Measurements from ENCODE around the gene NOL8. TPM values are rescaled to one million over a fixed set of nuclear protein-coding genes. Genes with fewer than 3 reads are reported as not detected.

Gene NOL8
- total RNA-seq, 4 donors from 2014 or later: 21.8 to 80.1 (median 33.9) TPM

DNA sequence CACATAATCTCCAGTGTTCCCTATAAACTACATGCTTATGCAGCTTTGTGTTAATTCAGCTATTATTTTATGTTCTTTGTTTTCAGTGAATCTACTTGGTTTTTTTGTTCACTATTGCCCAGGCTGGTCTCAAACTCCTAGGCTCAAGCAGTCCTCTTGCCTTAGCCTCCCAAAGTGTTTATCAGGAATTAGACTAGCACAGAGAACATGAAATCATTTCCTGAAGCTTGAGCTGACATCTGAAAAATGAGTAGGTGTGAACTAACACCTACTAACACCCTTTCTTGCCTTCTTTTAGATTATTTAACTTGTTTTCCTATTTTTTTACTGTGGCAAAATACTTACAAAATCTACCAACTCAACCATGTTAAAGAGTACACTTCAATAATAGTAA, 25.6 kb upstream of the NOL8 start:
- Histone ChIP-seq H3K27me3 (no peaks in the 10 kb centered on the region), H3K27ac (peak overlapping the region; percentile 66), H3K4me3 (no peak overlapping the region), H3K36me3 (peaks cover 9% of the 10 kb centered on the region), H3K9me3 (no peaks in the 10 kb centered on the region), H3K4me1 (peaks cover 2% of the 10 kb centered on the region)
- no peak for TF ChIP-seq EP300 (IDR thresholded peaks at IDR 0.05)
- TF ChIP-seq, protein P1, sequence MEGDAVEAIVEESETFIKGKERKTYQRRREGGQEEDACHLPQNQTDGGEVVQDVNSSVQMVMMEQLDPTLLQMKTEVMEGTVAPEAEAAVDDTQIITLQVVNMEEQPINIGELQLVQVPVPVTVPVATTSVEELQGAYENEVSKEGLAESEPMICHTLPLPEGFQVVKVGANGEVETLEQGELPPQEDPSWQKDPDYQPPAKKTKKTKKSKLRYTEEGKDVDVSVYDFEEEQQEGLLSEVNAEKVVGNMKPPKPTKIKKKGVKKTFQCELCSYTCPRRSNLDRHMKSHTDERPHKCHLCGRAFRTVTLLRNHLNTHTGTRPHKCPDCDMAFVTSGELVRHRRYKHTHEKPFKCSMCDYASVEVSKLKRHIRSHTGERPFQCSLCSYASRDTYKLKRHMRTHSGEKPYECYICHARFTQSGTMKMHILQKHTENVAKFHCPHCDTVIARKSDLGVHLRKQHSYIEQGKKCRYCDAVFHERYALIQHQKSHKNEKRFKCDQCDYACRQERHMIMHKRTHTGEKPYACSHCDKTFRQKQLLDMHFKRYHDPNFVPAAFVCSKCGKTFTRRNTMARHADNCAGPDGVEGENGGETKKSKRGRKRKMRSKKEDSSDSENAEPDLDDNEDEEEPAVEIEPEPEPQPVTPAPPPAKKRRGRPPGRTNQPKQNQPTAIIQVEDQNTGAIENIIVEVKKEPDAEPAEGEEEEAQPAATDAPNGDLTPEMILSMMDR (IDR thresholded peaks at IDR 0.05): no peak
- TF ChIP-seq POLR2A (IDR thresholded peaks at IDR 0.05): no peak
- TF ChIP-seq POLR2AphosphoS5 (IDR thresholded peaks at IDR 0.05): no peak
- no peak for DNase-seq (ENCODE audit: low spot score in 2 of 2)

DNA sequence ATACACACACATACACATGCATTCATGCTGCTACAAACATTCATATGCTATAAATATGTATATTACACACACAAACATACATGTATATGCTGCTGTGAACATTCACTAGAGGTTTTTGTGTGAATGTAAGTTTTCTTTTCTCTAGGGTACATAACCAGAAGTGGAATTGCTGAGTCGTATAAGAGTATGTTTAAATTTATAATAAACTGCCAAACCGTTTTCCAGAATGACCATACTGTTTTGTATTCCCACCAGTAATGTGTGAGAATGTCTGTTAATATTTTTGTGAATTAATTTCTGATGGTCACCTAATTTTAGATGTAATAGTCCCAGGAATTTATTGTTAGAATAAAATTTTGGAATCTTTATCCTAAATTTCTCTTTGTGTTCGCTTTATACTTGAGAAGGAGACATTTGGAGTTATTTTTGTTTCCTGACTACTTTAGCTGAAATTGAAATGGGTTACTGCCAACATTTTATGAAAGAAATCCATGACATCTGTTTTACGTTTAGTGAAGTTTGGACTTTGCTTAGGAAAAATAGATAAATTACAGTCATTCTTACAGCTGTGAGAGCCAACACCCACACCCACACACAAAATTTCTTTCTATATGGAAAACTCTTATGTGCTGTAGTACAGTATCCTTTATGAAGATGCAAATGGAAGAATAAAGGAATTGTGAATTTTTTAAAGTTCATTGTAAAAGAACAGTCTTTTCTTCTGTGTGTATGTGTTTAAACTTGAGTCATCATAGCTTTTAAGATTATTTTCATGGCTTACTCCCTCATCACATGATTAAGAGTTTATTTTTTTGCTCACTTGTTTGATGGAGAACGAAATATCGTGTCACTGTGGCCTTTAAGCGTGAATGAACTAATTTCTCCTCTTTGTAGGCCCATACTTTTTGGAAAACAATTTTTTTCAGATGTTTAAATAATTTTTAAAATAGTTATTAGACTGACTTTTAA, 24.9 kb upstream of the NOL8 start:
- no peak overlapping the region for H3K4me3 ChIP-seq
- no peaks in the 10 kb centered on the region for H3K27me3 ChIP-seq
- H3K27ac ChIP-seq: peak overlapping the region; percentile 66
- DNase-seq (ENCODE audit: low spot score in 2 of 2): no peak
- 58% methylated on average over 7 of the region's 7 CpGs for WGBS
- no peak for TF ChIP-seq EP300 (IDR thresholded peaks at IDR 0.05)
- H3K36me3 ChIP-seq: peaks cover 9% of the 10 kb centered on the region
- no peaks in the 10 kb centered on the region for H3K9me3 ChIP-seq
- peaks cover 2% of the 10 kb centered on the region for H3K4me1 ChIP-seq

DNA sequence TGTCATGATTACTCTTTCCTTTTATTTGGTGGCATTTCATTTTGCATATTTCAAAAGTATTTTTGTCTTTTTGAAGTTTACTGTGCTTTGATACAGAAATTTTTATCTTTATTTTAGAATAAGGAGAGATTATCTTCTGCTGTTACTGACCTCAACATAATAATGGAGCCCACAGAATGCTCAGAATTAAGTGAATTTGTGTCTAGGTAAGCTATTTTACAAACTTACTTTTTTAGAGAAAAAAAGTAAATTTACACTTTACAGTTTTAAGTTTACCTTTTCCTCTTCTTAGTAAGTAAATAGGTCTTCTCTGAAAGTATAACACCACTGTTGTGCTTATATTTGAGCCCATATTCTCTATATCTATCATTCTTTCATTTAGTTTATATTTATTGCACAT, 20.4 kb upstream of the NOL8 start:
- Histone ChIP-seq H3K9me3 (no peaks in the 10 kb centered on the region), H3K27me3 (no peaks in the 10 kb centered on the region), H3K4me3 (no peak overlapping the region), H3K27ac (no peak overlapping the region), H3K36me3 (peaks cover 5% of the 10 kb centered on the region), H3K4me1 (peaks cover 9% of the 10 kb centered on the region)
- DNase-seq (ENCODE audit: low spot score in 2 of 2): no peak
- TF ChIP-seq POLR2A (IDR thresholded peaks at IDR 0.05) (no peak), EP300 (IDR thresholded peaks at IDR 0.05) (no peak), POLR2AphosphoS5 (IDR thresholded peaks at IDR 0.05) (no peak)
- TF ChIP-seq, protein P1 (IDR thresholded peaks at IDR 0.05): no peak

DNA sequence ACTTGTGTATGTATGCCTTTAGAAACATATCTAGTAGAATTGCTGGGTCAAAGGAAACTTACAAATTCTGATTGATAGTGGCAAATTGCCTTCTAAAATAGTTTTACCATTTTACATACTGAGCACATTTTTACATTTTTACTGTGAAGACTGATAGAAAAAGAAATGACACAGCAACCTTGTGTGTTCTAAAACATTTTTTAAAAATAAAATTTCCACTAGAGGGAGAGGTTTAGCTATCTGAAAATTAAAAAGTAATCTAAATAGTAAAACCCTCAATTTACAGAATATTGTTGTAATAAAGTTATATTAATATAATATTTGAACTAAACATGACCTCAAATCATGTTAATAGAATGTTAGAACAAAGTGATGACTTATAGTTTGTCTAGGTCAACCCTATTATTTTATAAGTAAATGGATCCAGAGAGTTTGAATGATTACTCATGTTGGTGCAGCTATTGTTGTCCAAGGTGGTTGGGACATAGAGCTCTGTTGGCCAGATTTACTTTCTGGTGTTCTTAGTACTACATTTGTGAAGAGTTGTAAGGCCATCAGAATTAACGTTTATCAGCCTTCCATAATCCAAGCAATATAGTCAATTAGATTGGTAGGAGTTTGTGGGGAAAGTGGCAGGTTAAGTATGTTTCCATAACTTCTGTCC, 17.8 kb upstream of the NOL8 start:
- no peak for TF ChIP-seq POLR2A (IDR thresholded peaks at IDR 0.05)
- TF ChIP-seq EP300 (IDR thresholded peaks at IDR 0.05): no peak
- no peak for TF ChIP-seq POLR2AphosphoS5 (IDR thresholded peaks at IDR 0.05)
- TF ChIP-seq, protein P1 (IDR thresholded peaks at IDR 0.05): no peak
- 49% methylated on average over 1 of the region's 1 CpG for WGBS
- no peaks in the 10 kb centered on the region for H3K27me3 ChIP-seq
- H3K9me3 ChIP-seq: no peaks in the 10 kb centered on the region
- H3K27ac ChIP-seq: no peak overlapping the region
- DNase-seq (ENCODE audit: low spot score in 2 of 2): no peak
- H3K4me1 ChIP-seq: peaks cover 9% of the 10 kb centered on the region
- H3K36me3 ChIP-seq: peaks cover 22% of the 10 kb centered on the region
- H3K4me3 ChIP-seq: no peak overlapping the region

DNA sequence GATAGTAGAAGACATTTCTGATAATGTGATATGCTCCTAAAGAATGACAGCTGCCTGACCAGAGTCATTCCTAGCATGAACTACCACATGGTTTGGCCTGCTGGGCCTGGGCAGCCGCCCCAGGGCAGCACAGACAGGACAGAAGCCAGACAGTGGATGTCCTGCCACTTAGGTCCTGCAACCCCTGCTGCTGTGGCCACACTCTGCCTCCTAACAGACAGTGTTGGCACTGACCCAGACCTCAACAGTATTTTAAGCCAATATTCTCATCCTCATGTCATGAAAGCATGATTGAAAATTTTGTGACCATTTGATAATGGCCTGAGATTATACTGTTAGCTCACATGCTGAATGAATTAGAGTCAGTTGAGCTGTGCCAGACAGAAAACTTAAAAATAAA, 16.4 kb upstream of the NOL8 start:
- H3K36me3 ChIP-seq: peaks cover 29% of the 10 kb centered on the region
- no peak for DNase-seq (ENCODE audit: low spot score in 2 of 2)
- H3K9me3 ChIP-seq: no peaks in the 10 kb centered on the region
- 100% methylated on average over 1 of the region's 1 CpG for WGBS
- no peak overlapping the region for H3K27ac ChIP-seq
- no peak overlapping the region for H3K4me3 ChIP-seq
- TF ChIP-seq POLR2AphosphoS5 (IDR thresholded peaks at IDR 0.05) (no peak), EP300 (IDR thresholded peaks at IDR 0.05) (no peak), POLR2A (IDR thresholded peaks at IDR 0.05) (no peak)
- TF ChIP-seq, protein P1 (IDR thresholded peaks at IDR 0.05): no peak
- peaks cover 9% of the 10 kb centered on the region for H3K4me1 ChIP-seq
- no peaks in the 10 kb centered on the region for H3K27me3 ChIP-seq
